Skeletal muscle tissue (tissue), 4 donors: ENCODE measurements around the gene TKT. TPM values are rescaled to one million over a fixed set of nuclear protein-coding genes. Genes with fewer than 3 reads are reported as not detected.

ENCODE experiments used
- H3K27ac ChIP-seq: one replicate; pipeline ENCODE4 v1.7.0; 2013; ENCODE audit warnings: mild to moderate bottlenecking, low read depth, low read length, inconsistent platforms
- H3K27me3 ChIP-seq, 3 donors: one replicate each; pipeline ENCODE4 v1.7.0; 2013; ENCODE audit warnings: low read length in 3 of 3; ENCODE audit not compliant: control insufficient read depth in 3 of 3, insufficient read depth in 3 of 3
- H3K36me3 ChIP-seq, 3 donors: one replicate each; pipeline ENCODE4 v1.7.0; 2013; ENCODE audit warnings: low read length in 3 of 3; ENCODE audit not compliant: control insufficient read depth in 3 of 3, insufficient read depth in 3 of 3
- H3K4me1 ChIP-seq, 3 donors: one replicate each; pipeline ENCODE4 v1.7.0; 2013; ENCODE audit warnings: low read length in 3 of 3, mild to moderate bottlenecking in 3 of 3; ENCODE audit not compliant: control insufficient read depth in 3 of 3, insufficient read depth in 3 of 3
- H3K4me3 ChIP-seq, 3 donors: one replicate each; pipeline ENCODE4 v1.7.0; 2013; ENCODE audit warnings: low read length in 3 of 3
- H3K9ac ChIP-seq, 3 donors: one replicate each; pipeline ENCODE4 v1.7.0; 2013; ENCODE audit warnings: low read length in 3 of 3, mild to moderate bottlenecking in 3 of 3, moderate library complexity in 2 of 3, low read depth in 1 of 3
- H3K9me3 ChIP-seq, 3 donors: one replicate each; pipeline ENCODE4 v1.7.0; 2013; ENCODE audit warnings: low read length in 3 of 3; ENCODE audit not compliant: control insufficient read depth in 3 of 3
- total RNA-seq: library from RNA; depleted of rRNA; stranded (reverse); fragments of >200 nt; gene quantifications from one replicate; pipeline ENCODE4 v1.2.3, GENCODE V29; 2014
- donor health status: Osteomylitis.

The TKT gene
- total RNA-seq, 1 donor from 2014 or later = 67.8 TPM

GRCh38 chr3:53240989-53241972 is 14.5 kb downstream of the TKT start:
- H3K36me3 ChIP-seq = peaks cover 12 to 21% (median 13%) of the 10 kb centered on the region in 3 donors
- H3K9me3 ChIP-seq = no peaks in the 10 kb centered on the region
- H3K27me3 ChIP-seq = no peaks in the 10 kb centered on the region
- H3K9ac ChIP-seq = peak overlapping the region in 1 of 3 donors; percentile 45
- H3K27ac ChIP-seq = peak overlapping the region; percentile 44
- H3K4me3 ChIP-seq = peak overlapping the region in 1 of 3 donors; percentile 29
- H3K4me1 ChIP-seq = peaks cover 37 to 53% (median 39%) of the 10 kb centered on the region in 3 donors

GRCh38 chr3:53239800-53240199 is 16.0 kb downstream of the TKT start:
- no peaks in the 10 kb centered on the region for H3K9me3 ChIP-seq
- peaks cover 44 to 61% (median 46%) of the 10 kb centered on the region in 3 donors for H3K4me1 ChIP-seq
- peaks cover 13 to 23% (median 17%) of the 10 kb centered on the region in 3 donors for H3K36me3 ChIP-seq
- H3K9ac ChIP-seq = no peak overlapping the region
- H3K27me3 ChIP-seq = no peaks in the 10 kb centered on the region
- H3K27ac ChIP-seq = no peak overlapping the region
- no peak overlapping the region for H3K4me3 ChIP-seq

GRCh38 chr3:53238886-53239285 is 16.9 kb downstream of the TKT start:
- no peak overlapping the region for H3K9ac ChIP-seq
- H3K4me1 ChIP-seq = peaks cover 40 to 53% (median 42%) of the 10 kb centered on the region in 3 donors
- no peak overlapping the region for H3K27ac ChIP-seq
- peaks cover 22 to 31% (median 23%) of the 10 kb centered on the region in 3 donors for H3K36me3 ChIP-seq
- H3K9me3 ChIP-seq = no peaks in the 10 kb centered on the region
- H3K4me3 ChIP-seq = no peak overlapping the region
- H3K27me3 ChIP-seq = no peaks in the 10 kb centered on the region

- Histone ChIP-seq H3K4me3 (no peak overlapping the region), H3K4me1 (peaks cover 36 to 47% (median 37%) of the 10 kb centered on the region in 3 donors), H3K9ac (no peak overlapping the region), H3K9me3 (no peaks in the 10 kb centered on the region), H3K36me3 (peaks cover 26 to 35% (median 28%) of the 10 kb centered on the region in 3 donors), H3K27ac (no peak overlapping the region), H3K27me3 (no peaks in the 10 kb centered on the region)
These were observed 17.6 kb downstream of the TKT start for GRCh38 chr3:53238051-53238850.

- H3K9me3 ChIP-seq = no peaks in the 10 kb centered on the region
- peak overlapping the region; percentile 25 for H3K27ac ChIP-seq
These were observed 19.5 kb downstream of the TKT start for GRCh38 chr3:53236112-53236841.

GRCh38 chr3:53235545-53235944 is 20.3 kb downstream of the TKT start:
- Histone ChIP-seq H3K9ac (no peak overlapping the region), H3K9me3 (no peaks in the 10 kb centered on the region), H3K4me1 (peaks cover 9 to 20% (median 13%) of the 10 kb centered on the region in 3 donors), H3K36me3 (peaks cover 42 to 48% (median 45%) of the 10 kb centered on the region in 3 donors), H3K4me3 (no peak overlapping the region), H3K27ac (no peak overlapping the region), H3K27me3 (no peaks in the 10 kb centered on the region)

More at GRCh38 chr3:53236112-53236841, 19.5 kb downstream of the TKT start:
- Histone ChIP-seq H3K4me3 (no peak overlapping the region), H3K27me3 (no peaks in the 10 kb centered on the region), H3K36me3 (peaks cover 36 to 45% (median 42%) of the 10 kb centered on the region in 3 donors), H3K4me1 (peaks cover 17 to 27% (median 21%) of the 10 kb centered on the region in 3 donors), H3K9ac (peak overlapping the region in 1 of 3 donors; percentile 16)

GRCh38 chr3:53234841-53235232 is 21.0 kb downstream of the TKT start:
- Histone ChIP-seq H3K27ac (no peak overlapping the region), H3K36me3 (peaks cover 43 to 49% (median 48%) of the 10 kb centered on the region in 3 donors), H3K4me1 (peaks cover 9 to 16% (median 10%) of the 10 kb centered on the region in 3 donors), H3K9ac (no peak overlapping the region), H3K27me3 (no peaks in the 10 kb centered on the region), H3K9me3 (no peaks in the 10 kb centered on the region), H3K4me3 (no peak overlapping the region)

- H3K36me3 ChIP-seq = peaks cover 48 to 55% (median 52%) of the 10 kb centered on the region in 3 donors
- H3K4me1 ChIP-seq = peaks cover 9 to 12% (median 10%) of the 10 kb centered on the region in 3 donors
- H3K27me3 ChIP-seq = no peaks in the 10 kb centered on the region
- H3K9me3 ChIP-seq = no peaks in the 10 kb centered on the region
- H3K9ac ChIP-seq = no peak overlapping the region
- no peak overlapping the region for H3K27ac ChIP-seq
- no peak overlapping the region for H3K4me3 ChIP-seq
These were observed 21.5 kb downstream of the TKT start for GRCh38 chr3:53234130-53234840.
